ENCODE measurements around the gene GATM.
"Not testable (repeated sequence)": the region's sequence is repeated elsewhere in the genome, so short reads cannot be mapped to it uniquely, and the experiment has no call there.

Gene GATM

GRCh38 chr15:45387380-45388007, 9.2 kb upstream of the GATM start:
- DNase-seq (ENCODE audit: low spot score), result no peak

DNA sequence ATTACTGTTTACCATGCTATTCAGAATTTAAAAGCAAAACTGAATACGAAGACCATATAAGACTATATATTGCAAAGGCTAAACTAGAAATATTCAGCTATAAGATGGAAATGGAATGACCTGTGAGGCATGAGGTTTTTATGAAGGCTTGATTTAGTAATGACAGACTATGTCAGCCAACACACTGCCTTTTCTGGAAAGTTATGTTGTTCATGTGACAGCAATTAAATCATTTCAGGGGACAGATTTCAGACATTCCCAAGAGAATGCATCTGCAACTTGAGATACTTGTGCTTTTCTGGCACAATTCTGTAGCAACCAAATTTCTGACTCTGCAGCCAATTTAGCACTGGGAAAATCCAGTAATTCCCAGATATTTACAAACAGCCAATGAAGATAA, 8.6 kb upstream of the GATM start:
- no peak for DNase-seq (ENCODE audit: low spot score)

DNA sequence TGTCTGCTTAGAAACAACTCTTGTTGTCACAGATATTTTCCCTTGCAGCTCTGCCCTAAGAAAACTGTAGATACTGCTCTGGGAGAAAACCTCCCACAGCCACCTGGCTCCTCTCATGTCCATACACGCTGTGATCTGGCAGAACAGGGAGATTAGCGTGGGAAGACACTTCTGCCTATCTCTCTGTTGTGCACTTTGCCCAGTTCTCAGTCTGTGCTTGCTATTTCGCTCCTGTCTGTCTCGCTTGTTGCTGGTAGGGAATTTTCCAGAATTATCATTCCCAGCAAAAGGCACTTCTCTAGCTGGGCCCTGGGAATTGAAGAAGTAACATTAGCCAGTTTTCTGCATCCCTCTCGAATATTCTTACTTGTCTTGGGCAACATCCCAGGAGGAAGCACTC, 8.1 kb upstream of the GATM start:
- DNase-seq (ENCODE audit: low spot score), result no peak

DNA sequence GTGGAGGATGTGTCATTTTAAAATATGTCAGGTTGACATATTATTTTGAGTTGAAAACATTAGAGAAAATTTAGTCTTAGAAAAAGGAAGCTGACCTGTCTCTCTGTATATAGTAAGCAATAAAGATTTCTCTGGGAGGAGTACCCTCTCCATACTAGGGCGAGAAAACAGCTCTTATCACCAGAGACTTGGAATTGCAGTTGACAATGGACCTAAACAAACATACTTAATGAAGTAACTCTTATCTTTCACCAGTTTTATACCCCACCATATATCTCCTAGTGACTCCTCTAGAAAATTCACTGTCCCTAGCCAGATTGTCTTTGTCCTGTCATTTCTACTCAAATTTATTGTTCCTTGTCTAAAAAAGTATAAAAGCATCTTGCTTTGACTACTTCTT, 7.2 kb upstream of the GATM start:
- no peak for DNase-seq (ENCODE audit: low spot score)

DNA sequence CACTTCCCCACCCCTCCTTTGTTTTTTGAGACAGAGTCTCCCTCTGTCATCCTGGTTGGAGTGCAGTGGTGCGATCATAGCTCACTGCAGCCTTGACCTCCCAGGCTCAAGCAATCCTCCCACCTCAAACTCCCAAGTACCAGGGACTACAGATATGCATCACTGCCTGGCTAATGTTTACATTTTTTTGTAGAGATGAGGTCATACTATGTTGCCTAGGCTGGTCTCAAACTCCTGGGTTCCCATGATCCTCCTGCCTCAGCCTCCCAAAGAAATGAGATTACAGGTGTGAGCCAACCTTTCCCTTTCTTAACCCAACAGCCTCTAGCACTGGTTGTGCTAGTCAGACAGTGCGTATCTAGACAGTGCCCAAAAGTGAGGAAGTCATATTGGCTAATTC, 6.4 kb upstream of the GATM start:
- no peak for DNase-seq (ENCODE audit: low spot score)

- no peak for DNase-seq (ENCODE audit: low spot score)
Observed at GRCh38 chr15:45378913-45379262, 544 bp upstream of the GATM start.

- no peak for DNase-seq (ENCODE audit: low spot score)
Observed at GRCh38 chr15:45377609-45378148, 665 bp downstream of the GATM start.

DNA sequence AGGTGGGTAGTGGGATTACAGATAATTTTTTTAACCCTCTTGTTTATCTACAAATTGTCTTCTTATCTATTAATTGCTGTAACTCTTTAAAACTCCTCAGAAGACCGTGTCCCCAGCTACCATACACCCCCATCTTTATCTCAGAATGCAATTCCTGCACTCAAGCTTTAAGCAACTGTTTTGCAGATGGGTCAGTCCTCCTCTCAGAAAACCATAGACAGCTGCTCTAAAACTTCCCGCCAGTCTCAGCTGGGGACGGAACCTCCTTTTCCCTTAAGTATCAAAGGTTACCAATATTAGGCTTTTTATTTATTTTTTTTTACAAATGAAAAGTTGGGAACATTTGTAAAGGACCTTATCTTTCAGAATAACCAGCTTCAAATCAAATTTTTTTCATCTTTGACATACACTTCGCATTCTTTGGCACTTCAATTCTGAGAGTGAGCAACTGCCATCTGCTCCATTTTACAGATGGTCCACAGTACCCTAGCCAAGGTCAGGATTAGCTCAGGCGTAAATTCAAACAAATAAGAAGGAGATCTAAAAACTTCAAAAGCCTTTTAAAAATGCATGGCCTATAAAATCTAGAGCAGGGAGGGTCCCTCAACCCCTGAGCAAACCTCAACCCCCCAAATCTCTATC, 1.3 kb downstream of the GATM start:
- DNase-seq (ENCODE audit: low spot score), result no peak

DNA sequence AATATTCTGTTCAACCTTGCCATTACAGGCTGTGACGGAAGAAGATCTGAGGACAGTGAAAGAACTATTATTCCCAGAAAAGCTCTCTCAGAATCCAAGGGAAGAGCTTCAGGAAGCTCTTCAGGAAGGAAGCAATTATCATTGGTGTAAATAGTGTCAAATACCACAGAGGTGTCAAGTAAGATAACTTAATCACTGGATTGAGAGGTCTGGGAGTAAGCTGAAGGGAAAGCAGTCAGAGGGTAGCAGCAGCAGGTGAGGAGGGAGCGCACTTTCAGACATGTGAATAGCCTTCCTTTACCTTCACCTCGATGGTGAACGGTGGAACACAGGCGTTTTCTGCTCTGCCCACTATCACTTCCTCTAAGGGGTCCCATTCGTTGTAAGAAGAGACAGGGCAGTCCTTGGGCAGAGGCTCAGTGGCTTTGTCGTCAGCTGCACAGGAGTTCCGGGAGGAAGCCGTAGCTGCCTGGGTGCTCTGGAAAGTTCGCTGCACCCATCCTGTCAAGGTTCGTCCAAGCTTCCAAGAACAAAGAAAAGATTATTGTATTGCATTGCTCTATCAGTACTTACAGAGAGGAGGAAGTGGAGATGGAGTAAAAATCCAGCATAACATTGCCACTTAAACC, 1.9 kb downstream of the GATM start:
- no peak for DNase-seq (ENCODE audit: low spot score)

DNA sequence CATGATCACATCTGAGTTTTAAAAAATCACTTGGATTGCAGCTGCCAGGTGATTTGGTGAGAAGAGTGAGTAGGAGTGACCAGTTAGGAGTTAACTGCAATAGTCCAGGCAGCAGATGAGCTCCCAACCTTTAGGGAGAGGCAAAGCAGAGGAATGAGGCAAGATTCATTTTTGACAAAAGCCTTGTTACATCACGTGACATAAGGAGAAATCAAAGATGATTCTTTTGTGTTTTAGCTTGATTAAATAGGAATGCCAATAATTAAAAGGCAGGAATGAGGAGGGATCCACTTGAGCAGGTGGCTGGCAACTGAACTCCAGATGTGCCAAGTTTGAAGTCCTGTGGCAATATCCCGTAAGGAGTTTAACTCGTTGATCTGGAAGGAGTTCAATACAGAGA, 2.5 kb downstream of the GATM start:
- DNase-seq (ENCODE audit: low spot score), result no peak

- DNase-seq (ENCODE audit: low spot score), result no peak
Observed at GRCh38 chr15:45373976-45374375, 4.4 kb downstream of the GATM start.

DNA sequence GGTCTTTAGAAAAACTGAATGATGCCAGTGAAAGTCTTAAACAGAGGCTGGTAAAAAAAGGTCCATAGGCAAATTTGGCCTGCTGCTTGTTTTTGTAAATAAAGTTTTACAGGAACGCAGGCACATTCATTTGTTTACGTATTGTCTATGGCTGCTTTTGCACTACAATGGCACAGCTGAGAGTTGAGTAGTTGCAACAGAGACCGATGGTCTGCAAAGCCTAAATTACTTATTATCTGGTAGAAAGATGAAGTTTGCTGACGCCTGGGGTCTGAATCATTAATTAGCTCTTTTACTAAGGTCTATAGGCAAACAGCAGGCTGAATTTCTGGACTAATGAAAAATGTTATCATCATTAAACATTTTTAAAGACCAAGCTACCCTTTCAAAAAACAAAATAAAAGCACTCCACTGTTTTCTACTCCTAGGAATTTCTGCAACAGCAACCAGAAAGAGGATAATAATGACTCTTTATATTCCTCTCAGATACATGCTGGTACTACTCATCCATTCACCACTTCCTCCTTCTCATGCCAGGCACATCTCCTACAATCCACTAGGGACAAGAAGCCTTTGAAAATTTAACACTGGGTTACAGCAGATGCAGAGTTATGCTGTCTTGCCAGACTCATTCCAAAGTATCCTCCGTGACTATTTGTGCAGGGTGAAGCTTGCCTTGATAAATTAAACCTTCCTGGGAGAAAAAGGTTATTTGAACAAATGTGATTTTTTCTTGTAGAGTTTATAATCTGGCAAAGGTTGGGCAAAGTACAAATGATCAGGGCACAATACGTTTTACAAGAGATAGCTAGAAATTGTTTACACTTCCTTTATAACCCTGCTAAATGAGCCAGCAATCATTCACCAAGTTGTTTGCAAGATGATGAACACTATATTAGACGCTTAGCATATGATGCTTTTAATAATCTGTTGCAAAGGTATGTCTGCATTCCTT, 6.0 kb downstream of the GATM start:
- no peak for DNase-seq (ENCODE audit: low spot score)

DNA sequence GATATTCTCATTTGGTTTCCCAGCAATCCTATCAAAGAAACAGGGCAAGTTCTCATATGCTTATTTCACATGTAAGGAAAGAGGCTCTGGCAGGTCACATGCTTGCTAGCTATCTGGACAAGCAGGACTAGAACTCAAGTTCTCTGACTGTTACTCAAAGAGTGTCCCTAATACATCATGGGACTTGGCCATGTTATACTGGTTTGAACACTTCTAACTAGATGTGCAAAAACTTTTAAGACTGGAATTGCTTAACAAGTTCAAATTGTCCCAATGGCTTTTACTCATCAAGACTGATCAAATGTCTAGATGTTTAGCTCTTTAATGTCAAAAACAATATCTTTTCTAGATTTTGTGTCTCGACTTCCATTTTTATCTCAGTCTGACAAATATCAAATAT, 6.8 kb downstream of the GATM start:
- DNase-seq (ENCODE audit: low spot score), result no peak

GRCh38 chr15:45370042-45370441, 8.3 kb downstream of the GATM start:
- not testable (repeated sequence) for DNase-seq (ENCODE audit: low spot score)

- not testable (repeated sequence) for DNase-seq (ENCODE audit: low spot score)
Observed at GRCh38 chr15:45367222-45367621, 11.1 kb downstream of the GATM start.

DNA sequence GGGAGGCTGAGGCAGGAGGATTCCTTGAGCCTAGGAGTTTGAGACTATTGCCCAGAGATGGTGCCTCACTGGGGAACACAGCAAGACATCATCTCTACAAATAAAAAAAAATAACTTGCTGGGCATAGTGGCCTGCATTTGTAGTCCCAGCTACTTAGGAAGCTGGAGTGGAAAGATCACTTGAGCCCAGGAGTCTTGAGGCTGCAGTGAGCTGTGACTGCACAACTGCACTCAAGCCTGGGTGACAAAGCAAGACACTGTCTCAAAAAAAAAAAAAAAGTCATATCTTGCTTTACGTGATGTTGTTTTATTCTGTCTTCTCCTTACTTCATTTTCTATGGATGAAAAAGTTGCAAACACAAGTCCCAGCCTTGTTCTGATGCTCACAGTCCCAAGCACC, 14.1 kb downstream of the GATM start:
- DNase-seq (ENCODE audit: low spot score), result no peak

- DNase-seq (ENCODE audit: low spot score), result no peak
Observed at GRCh38 chr15:45363801-45364200, 14.5 kb downstream of the GATM start.

DNA sequence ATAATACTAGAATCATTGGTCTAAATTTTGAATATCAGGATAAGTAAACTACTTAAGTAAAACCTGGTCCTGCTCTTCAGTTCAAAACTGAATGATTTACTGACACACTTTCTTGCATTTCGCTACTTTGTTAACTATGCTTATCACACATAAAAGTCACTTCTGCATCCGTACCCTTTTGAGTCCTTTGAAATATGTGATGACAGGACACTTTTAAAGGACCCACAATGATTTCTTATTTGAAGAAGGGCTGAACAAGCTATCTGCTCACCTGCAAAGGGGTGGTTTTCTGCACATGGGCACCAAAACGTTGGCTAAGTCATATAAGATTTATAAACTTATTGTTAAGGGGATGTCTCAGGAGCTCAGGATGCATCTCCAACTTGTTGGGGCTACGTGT, 15.0 kb downstream of the GATM start:
- DNase-seq (ENCODE audit: low spot score), result no peak

- DNase-seq (ENCODE audit: low spot score), result no peak
Observed at GRCh38 chr15:45362419-45362818, 15.9 kb downstream of the GATM start.

DNA sequence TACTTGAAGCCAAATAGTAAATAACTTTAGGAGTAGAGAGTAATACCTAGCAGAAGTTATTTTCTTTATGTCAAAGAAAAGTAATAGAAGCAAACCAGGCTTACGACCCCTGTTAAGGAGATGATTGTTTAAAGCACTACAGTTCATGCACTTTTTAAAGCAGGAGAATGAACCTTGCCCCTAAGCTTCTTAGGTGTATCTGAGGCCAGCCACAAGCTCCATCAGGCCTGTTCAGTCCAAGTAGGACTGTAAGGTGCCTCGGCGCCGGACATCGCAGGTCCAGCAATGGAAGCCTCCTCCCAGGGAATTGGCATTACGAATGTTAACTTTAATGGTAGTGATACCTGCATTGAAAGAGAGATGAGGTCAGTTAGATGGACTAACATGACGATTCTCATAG, 16.5 kb downstream of the GATM start:
- DNase-seq (ENCODE audit: low spot score), result no peak

GRCh38 chr15:45355860-45356259, 22.5 kb downstream of the GATM start:
- DNase-seq (ENCODE audit: low spot score), result no peak

GRCh38 chr15:45354711-45355110, 23.6 kb downstream of the GATM start:
- no peak for DNase-seq (ENCODE audit: low spot score)
